Natural killer cell (primary cell): ENCODE data around the gene LSM3. TPM values are rescaled to one million over a fixed set of nuclear protein-coding genes. Genes with fewer than 3 reads are reported as not detected.

ENCODE experiments used
- ATAC-seq, 3 donors: fragments of 150-1000 bp in 2 of 3; fragments of 200-7000 bp in 1 of 3; cut with Tn5 transposase; 1 replicate in 1 of 3; 2 replicates in 2 of 3; pipeline ENCODE4 v1.10.0; 2021; ENCODE audit warnings: mild to moderate bottlenecking in 2 of 3, moderate library complexity in 2 of 3
- DNase-seq, 2 donors: peaks; one replicate each; pipeline versions ENCODE4 v3.0.0 to v3.0.0-alpha.2; 2013 to 2021; ENCODE audit warnings: mixed read lengths in 1 of 2
- H3K27ac ChIP-seq: one replicate; pipeline ENCODE4 v1.5.1; 2013; ENCODE audit warnings: mild to moderate bottlenecking, low read length
- H3K27me3 ChIP-seq: one replicate; pipeline ENCODE4 v1.6.1; 2013; ENCODE audit warnings: low read length; ENCODE audit not compliant: control insufficient read depth, insufficient read depth
- H3K36me3 ChIP-seq: one replicate; pipeline ENCODE4 v1.6.1; 2013; ENCODE audit warnings: low read length; ENCODE audit not compliant: control insufficient read depth, insufficient read depth
- H3K4me1 ChIP-seq: one replicate; pipeline ENCODE4 v1.6.1; 2013; ENCODE audit warnings: low read length; ENCODE audit not compliant: control insufficient read depth, insufficient read depth
- H3K4me3 ChIP-seq: one replicate; pipeline ENCODE4 v1.5.1; 2013; ENCODE audit warnings: low read length
- H3K9me3 ChIP-seq: one replicate; pipeline ENCODE4 v1.6.1; 2013; ENCODE audit warnings: low read length; ENCODE audit not compliant: control insufficient read depth, insufficient read depth
- H3K27ac Mint-ChIP-seq, 2 donors: one replicate each; pipeline ENCODE4 v1.8.0; 2022; ENCODE audit warnings: mild to moderate bottlenecking in 2 of 2, mixed read lengths in 2 of 2, moderate library complexity in 1 of 2
- H3K27me3 Mint-ChIP-seq, 2 donors: one replicate each; pipeline ENCODE4 v1.8.0; 2022; ENCODE audit warnings: low read depth in 2 of 2, mixed read lengths in 2 of 2
- H3K36me3 Mint-ChIP-seq: one replicate; pipeline ENCODE4 v1.8.0; 2022; ENCODE audit warnings: mixed read lengths
- H3K4me1 Mint-ChIP-seq, 2 donors: one replicate each; pipeline ENCODE4 v1.8.0; 2022; ENCODE audit warnings: mixed read lengths in 2 of 2
- H3K4me3 Mint-ChIP-seq: one replicate; pipeline ENCODE4 v1.8.0; 2022; ENCODE audit warnings: mild to moderate bottlenecking, moderate library complexity, mixed read lengths
- H3K9me3 Mint-ChIP-seq, 2 donors: one replicate each; pipeline ENCODE4 v1.8.0; 2022; ENCODE audit warnings: mixed read lengths in 2 of 2
- WGBS: methylation state at CpG from one replicate; pipeline ENCODE4 v1.1.7; 2013; ENCODE audit warnings: missing lambda C conversion rate; ENCODE audit not compliant: insufficient coverage; 5-methylcytosine and 5-hydroxymethylcytosine counted together
- intact Hi-C: fragments of 100-400 bp; cut with micrococcal nuclease; formaldehyde crosslinking; loops from one replicate; pipeline ENCODE4 v1.14.2; 2022
- total RNA-seq, 4 donors: library from RNA; stranded (reverse); fragments of 120-200 nt in 1 of 4; gene quantifications; one replicate each; pipeline versions ENCODE4 v1.2.3 to v1.2.4, GENCODE V29; 2013 to 2022
- TF ChIP-seq, protein P1 (sequence below): fragments of 200-600 bp; IDR thresholded peaks from one replicate; pipeline ENCODE4 v1.8.0; 2022; ENCODE audit warnings: antibody characterized with exemption

Gene LSM3
- total RNA-seq, 3 donors from 2014 or later (not counting 1 experiment from before 2014, with no cell fraction given): 7.6 to 9.1 (median 8.9) TPM

DNA sequence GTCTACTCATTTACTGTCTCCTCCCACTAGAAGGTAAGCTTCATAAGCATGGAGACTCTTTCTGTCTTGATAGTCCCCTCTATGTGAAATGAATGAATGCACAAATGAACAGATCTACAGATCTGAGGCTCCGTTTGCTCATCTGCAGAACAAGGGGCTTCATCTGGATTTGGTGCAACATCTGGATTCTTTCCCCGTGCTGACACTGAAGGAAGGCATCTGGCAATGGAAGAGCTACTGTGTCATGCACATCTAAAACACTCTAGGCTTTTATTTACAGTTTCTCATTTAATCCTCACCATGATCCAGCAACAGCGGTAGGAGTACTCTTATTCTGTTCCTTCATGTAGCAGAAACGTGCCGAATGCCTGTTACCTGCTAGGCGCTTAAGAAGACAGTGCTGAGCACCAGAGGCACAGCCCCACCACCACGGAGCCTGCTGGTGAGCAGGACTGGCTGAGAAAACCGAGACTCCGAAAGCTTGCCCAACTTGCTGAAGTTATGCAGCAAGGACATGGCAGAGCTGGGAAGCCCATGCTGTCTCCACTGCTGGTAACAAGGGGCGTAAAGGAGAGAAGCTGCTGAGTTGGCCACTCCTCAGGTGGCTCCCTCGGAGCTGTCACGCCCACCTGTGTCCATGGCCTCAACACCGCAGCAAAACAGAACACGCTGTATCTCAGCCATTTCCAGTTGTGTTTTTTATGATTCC lies 31.1 kb downstream of the LSM3 start:
- H3K4me3 Mint-ChIP-seq: no peak overlapping the region
- TF ChIP-seq, protein P1, sequence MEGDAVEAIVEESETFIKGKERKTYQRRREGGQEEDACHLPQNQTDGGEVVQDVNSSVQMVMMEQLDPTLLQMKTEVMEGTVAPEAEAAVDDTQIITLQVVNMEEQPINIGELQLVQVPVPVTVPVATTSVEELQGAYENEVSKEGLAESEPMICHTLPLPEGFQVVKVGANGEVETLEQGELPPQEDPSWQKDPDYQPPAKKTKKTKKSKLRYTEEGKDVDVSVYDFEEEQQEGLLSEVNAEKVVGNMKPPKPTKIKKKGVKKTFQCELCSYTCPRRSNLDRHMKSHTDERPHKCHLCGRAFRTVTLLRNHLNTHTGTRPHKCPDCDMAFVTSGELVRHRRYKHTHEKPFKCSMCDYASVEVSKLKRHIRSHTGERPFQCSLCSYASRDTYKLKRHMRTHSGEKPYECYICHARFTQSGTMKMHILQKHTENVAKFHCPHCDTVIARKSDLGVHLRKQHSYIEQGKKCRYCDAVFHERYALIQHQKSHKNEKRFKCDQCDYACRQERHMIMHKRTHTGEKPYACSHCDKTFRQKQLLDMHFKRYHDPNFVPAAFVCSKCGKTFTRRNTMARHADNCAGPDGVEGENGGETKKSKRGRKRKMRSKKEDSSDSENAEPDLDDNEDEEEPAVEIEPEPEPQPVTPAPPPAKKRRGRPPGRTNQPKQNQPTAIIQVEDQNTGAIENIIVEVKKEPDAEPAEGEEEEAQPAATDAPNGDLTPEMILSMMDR: no peak
- Histone ChIP-seq H3K4me1 (no peaks in the 10 kb centered on the region), H3K27me3 (no peaks in the 10 kb centered on the region), H3K27ac (no peak overlapping the region), H3K36me3 (no peaks in the 10 kb centered on the region), H3K4me3 (no peak overlapping the region), H3K9me3 (no peaks in the 10 kb centered on the region)
- no peaks in the 10 kb centered on the region for H3K9me3 Mint-ChIP-seq
- no peak for DNase-seq
- H3K36me3 Mint-ChIP-seq: no peaks in the 10 kb centered on the region
- H3K27me3 Mint-ChIP-seq: peaks cover 0 to 3% of the 10 kb centered on the region in 2 donors
- no peak for ATAC-seq
- no peak overlapping the region for H3K27ac Mint-ChIP-seq
- intact Hi-C loops: no loop called here
- 91% methylated on average over 14 of the region's 14 CpGs for WGBS
- H3K4me1 Mint-ChIP-seq: no peaks in the 10 kb centered on the region

DNA sequence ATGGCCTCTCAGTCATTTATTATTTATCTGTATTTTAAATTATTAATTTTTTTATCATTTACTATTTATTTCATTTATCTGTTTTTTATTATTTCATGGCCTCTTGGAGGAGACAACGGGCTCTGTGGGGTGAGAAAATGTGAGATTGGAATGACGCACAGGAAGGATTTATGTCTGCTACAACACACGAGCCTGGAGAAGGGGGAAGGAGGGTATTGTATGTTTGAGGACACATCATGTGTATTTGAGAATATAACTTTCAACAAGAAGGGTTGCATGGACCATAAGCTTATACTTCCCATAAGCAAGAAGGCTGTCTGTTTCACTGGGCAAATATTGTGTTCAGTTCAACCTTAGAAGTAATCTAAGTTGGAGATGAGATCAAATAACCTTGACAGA lies 31.7 kb downstream of the LSM3 start:
- intact Hi-C loops: no loop called here
- H3K9me3 ChIP-seq: no peaks in the 10 kb centered on the region
- no peak overlapping the region for H3K4me3 ChIP-seq
- WGBS: 90% methylated on average over 3 of the region's 3 CpGs
- H3K27me3 Mint-ChIP-seq: peaks cover 0 to 3% of the 10 kb centered on the region in 2 donors
- H3K4me1 Mint-ChIP-seq: no peaks in the 10 kb centered on the region
- no peaks in the 10 kb centered on the region for H3K36me3 Mint-ChIP-seq
- TF ChIP-seq, protein P1: no peak
- H3K27ac ChIP-seq: no peak overlapping the region
- no peaks in the 10 kb centered on the region for H3K27me3 ChIP-seq
- H3K36me3 ChIP-seq: no peaks in the 10 kb centered on the region
- no peaks in the 10 kb centered on the region for H3K9me3 Mint-ChIP-seq
- H3K4me1 ChIP-seq: no peaks in the 10 kb centered on the region
- H3K4me3 Mint-ChIP-seq: no peak overlapping the region
- DNase-seq: no peak
- H3K27ac Mint-ChIP-seq: no peak overlapping the region
- no peak for ATAC-seq

DNA sequence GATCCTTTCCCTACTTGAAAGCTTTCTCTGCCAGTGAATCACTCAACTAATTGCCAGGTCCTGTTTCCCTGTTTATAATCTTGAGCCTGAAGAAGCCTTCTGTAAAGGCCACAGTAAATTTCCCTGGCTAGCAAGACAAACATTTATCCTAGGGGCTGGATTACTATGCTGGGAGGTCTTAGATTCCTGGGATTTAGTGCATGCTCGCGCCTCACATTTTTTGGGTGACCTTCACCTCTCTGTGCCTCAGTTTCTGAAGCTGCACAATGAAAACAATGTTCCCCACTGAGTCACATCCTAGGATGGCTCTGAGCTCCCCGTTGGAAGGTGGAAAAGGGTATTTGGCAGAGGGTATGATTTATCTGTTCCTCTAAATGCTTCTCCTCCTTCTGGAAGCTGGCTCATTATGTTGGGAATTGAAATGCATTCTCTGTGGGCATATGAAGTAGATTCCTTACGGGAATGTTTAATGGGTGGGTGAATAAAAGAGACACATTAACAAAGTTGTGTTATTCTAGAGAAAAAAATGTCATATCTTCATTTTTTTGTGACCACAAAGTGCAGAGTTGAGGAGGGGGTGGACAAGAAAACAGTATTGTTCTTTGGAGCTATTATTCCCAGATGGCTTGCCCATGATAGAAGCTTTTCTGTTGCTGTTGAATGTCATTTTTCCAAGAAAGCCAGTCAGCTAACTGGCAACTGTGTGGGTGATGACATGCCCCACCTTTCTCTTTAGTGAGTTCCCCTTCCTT lies 32.4 kb downstream of the LSM3 start:
- Mint-ChIP-seq H3K9me3 (no peaks in the 10 kb centered on the region), H3K27ac (no peak overlapping the region), H3K4me3 (no peak overlapping the region), H3K27me3 (peaks cover 0 to 3% of the 10 kb centered on the region in 2 donors), H3K36me3 (no peaks in the 10 kb centered on the region), H3K4me1 (peaks cover 0 to 1% of the 10 kb centered on the region in 2 donors)
- ATAC-seq (no peak), DNase-seq (no peak)
- H3K27ac ChIP-seq: no peak overlapping the region
- H3K36me3 ChIP-seq: no peaks in the 10 kb centered on the region
- WGBS: 92% methylated on average over 4 of the region's 4 CpGs
- TF ChIP-seq, protein P1: no peak
- no peak overlapping the region for H3K4me3 ChIP-seq
- intact Hi-C loops: no loop called here
- H3K9me3 ChIP-seq: no peaks in the 10 kb centered on the region
- H3K4me1 ChIP-seq: no peaks in the 10 kb centered on the region
- no peaks in the 10 kb centered on the region for H3K27me3 ChIP-seq
